Neuronal stem cell (in vitro differentiated cells): Measurements from ENCODE around the gene TUBGCP2.
A peak's percentile ranks its signal among the peaks of the same experiment; 100 is the strongest.

ENCODE experiments used
- DNase-seq: peaks from one replicate; pipeline ENCODE4 v3.0.0-alpha.2; 2013; ENCODE audit warnings: low spot score
- H2AFZ ChIP-seq: one replicate; pipeline ENCODE4 v1.6.1; 2013; ENCODE audit warnings: mild to moderate bottlenecking, low read length, inconsistent platforms
- H2AK5ac ChIP-seq: 2 replicates; pipeline ENCODE4 v1.6.1; 2013; ENCODE audit warnings: low read depth, mild to moderate bottlenecking, inconsistent platforms, low read length, moderate library complexity, mixed read lengths
- H2BK120ac ChIP-seq: 2 replicates; pipeline ENCODE4 v1.6.1; 2013; ENCODE audit warnings: low read depth, mild to moderate bottlenecking, inconsistent platforms, low read length, moderate library complexity, mixed read lengths
- H2BK12ac ChIP-seq: one replicate; pipeline ENCODE4 v1.6.1; 2013; ENCODE audit warnings: low read length, inconsistent platforms
- H2BK15ac ChIP-seq: 2 replicates; pipeline ENCODE4 v1.6.1; 2013; ENCODE audit warnings: mild to moderate bottlenecking, low read length, inconsistent platforms, mixed read lengths
- H2BK5ac ChIP-seq: one replicate; pipeline ENCODE4 v1.6.1; 2013; ENCODE audit warnings: inconsistent platforms, mild to moderate bottlenecking, low read length, moderate library complexity
- H3K14ac ChIP-seq: one replicate; pipeline ENCODE4 v1.6.1; 2013; ENCODE audit warnings: low read length, inconsistent platforms
- H3K18ac ChIP-seq: 2 replicates; pipeline ENCODE4 v1.6.1; 2013; ENCODE audit warnings: low read length, inconsistent platforms
- H3K23ac ChIP-seq: 2 replicates; pipeline ENCODE4 v1.6.1; 2013; ENCODE audit warnings: low read depth, mild to moderate bottlenecking, mixed read lengths, low read length, inconsistent platforms; ENCODE audit not compliant: poor library complexity
- H3K27ac ChIP-seq: replicated peaks from 3 replicates; pipeline ENCODE4 v1.5.1; 2013; ENCODE audit warnings: low read length, inconsistent platforms
- H3K27me3 ChIP-seq, 3 experiments: 2 replicates each; pipeline ENCODE4 v1.6.1; 2013; ENCODE audit warnings: low read length in 3 of 3, mild to moderate bottlenecking in 2 of 3, inconsistent platforms in 1 of 3, low read depth in 1 of 3, mixed read lengths in 1 of 3, moderate library complexity in 1 of 3; ENCODE audit not compliant: control insufficient read depth in 3 of 3, insufficient read depth in 3 of 3
- H3K36me3 ChIP-seq, 2 donors: replicated peaks in 1 of 2; 2 replicates each; pipeline ENCODE4 v1.6.1; 2013; ENCODE audit warnings: low read length in 2 of 2; ENCODE audit not compliant: control insufficient read depth in 2 of 2, insufficient read depth in 2 of 2
- H3K4ac ChIP-seq: 2 replicates; pipeline ENCODE4 v1.6.1; 2013; ENCODE audit warnings: inconsistent platforms, mild to moderate bottlenecking, low read length, moderate library complexity
- H3K4me1 ChIP-seq, 2 donors: 1 replicate in 1 of 2; 2 replicates in 1 of 2; pipeline ENCODE4 v1.6.1; 2013; ENCODE audit warnings: low read length in 2 of 2, low read depth in 1 of 2; ENCODE audit not compliant: control insufficient read depth in 2 of 2, insufficient read depth in 1 of 2
- H3K4me2 ChIP-seq: one replicate; pipeline ENCODE4 v1.6.1; 2013; ENCODE audit warnings: mild to moderate bottlenecking, low read length, inconsistent platforms; ENCODE audit not compliant: insufficient read depth, poor library complexity, severe bottlenecking
- H3K4me3 ChIP-seq, 2 donors: 2 replicates each; pipeline ENCODE4 v1.5.1; 2013; ENCODE audit warnings: low read length in 2 of 2, mild to moderate bottlenecking in 2 of 2, inconsistent platforms in 1 of 2, moderate library complexity in 1 of 2
- H3K79me1 ChIP-seq: one replicate; pipeline ENCODE4 v1.6.1; 2013; ENCODE audit warnings: low read depth, mild to moderate bottlenecking, inconsistent platforms, low read length, moderate library complexity
- H3K9ac ChIP-seq: one replicate; pipeline ENCODE4 v1.6.1; 2013; ENCODE audit warnings: mild to moderate bottlenecking, low read depth, low read length, inconsistent platforms; ENCODE audit not compliant: poor library complexity
- H3K9me3 ChIP-seq, 2 donors: replicated peaks in 1 of 2; 2 replicates each; pipeline versions ENCODE3 to v1.6.1; 2013; ENCODE audit warnings: low read length in 2 of 2, mild to moderate bottlenecking in 2 of 2, inconsistent platforms in 1 of 2, low read depth in 1 of 2, mixed read lengths in 1 of 2, moderate library complexity in 1 of 2; ENCODE audit not compliant: control insufficient read depth in 2 of 2, insufficient read depth in 1 of 2
- H4K8ac ChIP-seq: one replicate; pipeline ENCODE4 v1.6.1; 2013; ENCODE audit warnings: low read depth, mild to moderate bottlenecking, inconsistent platforms, low read length, moderate library complexity
- H4K91ac ChIP-seq: one replicate; pipeline ENCODE4 v1.6.1; 2013; ENCODE audit warnings: low read length, low read depth, mild to moderate bottlenecking, inconsistent platforms; ENCODE audit not compliant: poor library complexity
- WGBS, 2 donors: extraction: QIAGEN DNeasy Blood & Tissue Kit; methylation state at CpG; one replicate each; pipeline ENCODE4 v1.1.7; 2013; ENCODE audit warnings: missing lambda C conversion rate in 2 of 2, mixed read lengths in 1 of 2; ENCODE audit not compliant: insufficient read length in 2 of 2, insufficient replicate concordance in 1 of 2; ENCODE audit errors: extremely low coverage in 2 of 2; 5-methylcytosine and 5-hydroxymethylcytosine counted together

TUBGCP2 gene

GRCh38 chr10:133245439-133246235, 63.0 kb downstream of the TUBGCP2 start:
- Histone ChIP-seq H2BK5ac (peak overlapping the region; percentile 82), H3K23ac (peak overlapping the region; percentile 91), H2AK5ac (peak overlapping the region; percentile 99), H3K9me3 (peaks cover 0 to 3% of the 10 kb centered on the region in 2 donors), H2BK15ac (peak overlapping the region; percentile 87), H3K27ac (no peak overlapping the region), H3K4me1 (peaks cover 14 to 39% of the 10 kb centered on the region in 2 donors), H2BK12ac (peak overlapping the region; percentile 94), H3K4me3 (peak overlapping the region in 1 of 2 donors; percentile 34), H3K9ac (no peak overlapping the region), H2BK120ac (peak overlapping the region; percentile 67), H3K18ac (peak overlapping the region; percentile 95), H3K4me2 (no peak overlapping the region), H2AFZ (peak overlapping the region; percentile 29), H3K14ac (peak overlapping the region; percentile 82), H4K8ac (peak overlapping the region; percentile 72), H3K27me3 (peaks cover 0 to 57% (median 4%) of the 10 kb centered on the region in 3 experiments), H3K79me1 (peaks cover 7% of the 10 kb centered on the region), H4K91ac (peak overlapping the region; percentile 92), H3K36me3 (no peaks in the 10 kb centered on the region), H3K4ac (no peak overlapping the region)
- no peak for DNase-seq
- no CpG with 5 or more reads among the region's 33 CpGs for WGBS, 2 donors

- Histone ChIP-seq H3K4ac (no peak overlapping the region), H2AK5ac (peak overlapping the region; percentile 58), H2AFZ (no peak overlapping the region), H3K27me3 (peaks cover 2 to 71% (median 14%) of the 10 kb centered on the region in 3 experiments), H2BK5ac (peak overlapping the region; percentile 72), H3K27ac (no peak overlapping the region), H3K23ac (no peak overlapping the region), H4K91ac (no peak overlapping the region), H3K9ac (no peak overlapping the region), H3K9me3 (peaks cover 0 to 3% of the 10 kb centered on the region in 2 donors), H3K4me2 (no peak overlapping the region), H3K79me1 (peaks cover 7% of the 10 kb centered on the region), H3K4me1 (peaks cover 16 to 26% of the 10 kb centered on the region in 2 donors), H2BK12ac (no peak overlapping the region), H3K36me3 (no peaks in the 10 kb centered on the region), H2BK120ac (no peak overlapping the region), H4K8ac (peak overlapping the region; percentile 68), H3K18ac (peak overlapping the region; percentile 57), H3K14ac (no peak overlapping the region), H3K4me3 (no peak overlapping the region), H2BK15ac (peak overlapping the region; percentile 59)
- no peak for DNase-seq
- WGBS, 2 donors, result no CpG with 5 or more reads among the region's 14 CpGs
Observed at GRCh38 chr10:133243593-133243992, 65.1 kb downstream of the TUBGCP2 start.

- H3K14ac ChIP-seq, result peak overlapping the region; percentile 59
- H3K27ac ChIP-seq, result no peak overlapping the region
Observed at GRCh38 chr10:133242611-133243356, 65.9 kb downstream of the TUBGCP2 start.

More at GRCh38 chr10:133242611-133243356, 65.9 kb downstream of the TUBGCP2 start:
- Histone ChIP-seq H3K9me3 (peaks cover 0 to 3% of the 10 kb centered on the region in 2 donors), H3K4me1 (peaks cover 20 to 21% of the 10 kb centered on the region in 2 donors), H3K4ac (peak overlapping the region; percentile 96), H3K27me3 (peaks cover 2 to 73% (median 22%) of the 10 kb centered on the region in 3 experiments), H4K8ac (peak overlapping the region; percentile 68), H2BK120ac (no peak overlapping the region), H2BK5ac (peak overlapping the region; percentile 72), H3K18ac (peak overlapping the region; percentile 35), H2BK12ac (peak overlapping the region; percentile 92), H3K9ac (peak overlapping the region; percentile 89), H2AK5ac (peak overlapping the region; percentile 58), H4K91ac (peak overlapping the region; percentile 87), H2BK15ac (peak overlapping the region; percentile 93), H3K4me3 (peak overlapping the region in 1 of 2 donors; percentile 11), H2AFZ (no peak overlapping the region), H3K4me2 (no peak overlapping the region), H3K36me3 (no peaks in the 10 kb centered on the region), H3K23ac (peak overlapping the region; percentile 31), H3K79me1 (peaks cover 7% of the 10 kb centered on the region)
- no peak for DNase-seq
- no CpG with 5 or more reads among the region's 27 CpGs for WGBS, 2 donors
